Esophagus squamous epithelium (tissue), 4 donors: ENCODE data around the gene FAHD2A.

ENCODE experiments used
- POLR2A ChIP-seq, 4 donors: fragments of 450-650 bp; IDR thresholded peaks; one replicate each; pipeline ENCODE4 v1.6.1; 2017; ENCODE audit warnings: antibody characterized with exemption in 4 of 4, mild to moderate bottlenecking in 4 of 4, moderate library complexity in 3 of 4
- TF ChIP-seq, protein P1 (sequence below), 6 experiments: fragments of 450-650 bp in 4 of 6; fragments of 200-600 bp in 2 of 6; sonication (generic) in 2 of 6; IDR thresholded peaks; one replicate each; pipeline ENCODE4 v1.5.1; 2016 to 2019; ENCODE audit warnings: antibody characterized with exemption in 6 of 6, mild to moderate bottlenecking in 4 of 6, moderate library complexity in 4 of 6

DNA sequence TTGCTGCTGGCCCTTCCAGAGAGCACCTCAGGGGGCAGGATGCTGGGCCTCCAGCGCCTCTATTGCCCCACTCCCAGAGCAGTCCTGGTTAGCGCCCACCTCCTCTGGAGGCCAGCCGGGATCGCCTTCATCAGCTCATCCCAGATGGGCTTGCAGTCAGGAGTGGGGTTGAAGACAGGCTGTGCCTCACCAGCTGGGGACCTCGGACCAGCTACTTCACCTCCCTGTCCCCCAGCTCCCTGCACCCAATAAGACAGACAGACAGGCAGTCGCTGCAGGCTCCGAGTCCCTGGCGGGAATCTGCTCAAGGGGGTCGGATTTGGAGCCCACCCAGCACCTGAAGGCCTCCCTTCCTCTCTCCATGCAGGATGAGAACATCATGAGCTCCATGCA, 18.9 kb upstream of the FAHD2A start:
- TF ChIP-seq, protein P1, sequence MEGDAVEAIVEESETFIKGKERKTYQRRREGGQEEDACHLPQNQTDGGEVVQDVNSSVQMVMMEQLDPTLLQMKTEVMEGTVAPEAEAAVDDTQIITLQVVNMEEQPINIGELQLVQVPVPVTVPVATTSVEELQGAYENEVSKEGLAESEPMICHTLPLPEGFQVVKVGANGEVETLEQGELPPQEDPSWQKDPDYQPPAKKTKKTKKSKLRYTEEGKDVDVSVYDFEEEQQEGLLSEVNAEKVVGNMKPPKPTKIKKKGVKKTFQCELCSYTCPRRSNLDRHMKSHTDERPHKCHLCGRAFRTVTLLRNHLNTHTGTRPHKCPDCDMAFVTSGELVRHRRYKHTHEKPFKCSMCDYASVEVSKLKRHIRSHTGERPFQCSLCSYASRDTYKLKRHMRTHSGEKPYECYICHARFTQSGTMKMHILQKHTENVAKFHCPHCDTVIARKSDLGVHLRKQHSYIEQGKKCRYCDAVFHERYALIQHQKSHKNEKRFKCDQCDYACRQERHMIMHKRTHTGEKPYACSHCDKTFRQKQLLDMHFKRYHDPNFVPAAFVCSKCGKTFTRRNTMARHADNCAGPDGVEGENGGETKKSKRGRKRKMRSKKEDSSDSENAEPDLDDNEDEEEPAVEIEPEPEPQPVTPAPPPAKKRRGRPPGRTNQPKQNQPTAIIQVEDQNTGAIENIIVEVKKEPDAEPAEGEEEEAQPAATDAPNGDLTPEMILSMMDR (IDR thresholded peaks at IDR 0.05) = no peak
- no peak for TF ChIP-seq POLR2A (IDR thresholded peaks at IDR 0.05)
